Mucosa of stomach (tissue), 1 donor: ENCODE measurements around the gene CEP152.

Experiments
- H3K27me3 ChIP-seq: one replicate; pipeline ENCODE4 v1.7.0; 2013; ENCODE audit warnings: mild to moderate bottlenecking, low read length; ENCODE audit not compliant: control insufficient read depth, insufficient read depth
- H3K36me3 ChIP-seq: one replicate; pipeline ENCODE4 v1.7.0; 2013; ENCODE audit warnings: low read length; ENCODE audit not compliant: control insufficient read depth, insufficient read depth
- H3K4me1 ChIP-seq: one replicate; pipeline ENCODE4 v1.7.0; 2013; ENCODE audit warnings: mild to moderate bottlenecking, low read length; ENCODE audit not compliant: control insufficient read depth, insufficient read depth
- H3K4me3 ChIP-seq: one replicate; pipeline ENCODE4 v1.7.0; 2013; ENCODE audit warnings: low read length
- H3K9ac ChIP-seq: one replicate; pipeline ENCODE4 v1.7.0; 2013; ENCODE audit warnings: mild to moderate bottlenecking, low read length, moderate library complexity
- H3K9me3 ChIP-seq: one replicate; pipeline ENCODE4 v1.7.0; 2013; ENCODE audit warnings: mild to moderate bottlenecking, low read length, moderate library complexity; ENCODE audit not compliant: control insufficient read depth
- donor health status: Pancreatic carcinoma.

CEP152 gene

DNA sequence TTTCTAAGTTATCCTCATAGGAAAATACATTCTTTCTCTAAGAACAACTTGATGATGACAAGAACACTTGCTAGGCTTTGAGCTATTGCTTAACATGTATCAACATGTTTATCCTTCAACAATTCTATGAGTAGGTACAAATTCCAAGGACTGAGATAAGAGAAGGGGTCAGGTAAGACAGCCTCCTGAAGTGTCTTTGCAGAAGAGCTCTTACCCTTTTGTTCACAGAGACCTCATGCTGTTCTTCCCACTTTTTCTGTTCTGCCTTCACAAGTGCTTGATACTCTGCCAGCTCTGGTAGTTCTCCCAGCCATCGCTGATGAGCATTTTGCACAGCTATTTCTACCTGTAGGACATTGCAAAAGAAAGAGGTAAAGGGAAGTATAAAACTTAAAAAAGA is 50.9 kb downstream of the CEP152 start:
- Histone ChIP-seq H3K36me3 (peaks cover 4% of the 10 kb centered on the region), H3K27me3 (no peaks in the 10 kb centered on the region), H3K4me3 (no peak overlapping the region), H3K9me3 (no peaks in the 10 kb centered on the region), H3K9ac (no peak overlapping the region), H3K4me1 (no peaks in the 10 kb centered on the region)

DNA sequence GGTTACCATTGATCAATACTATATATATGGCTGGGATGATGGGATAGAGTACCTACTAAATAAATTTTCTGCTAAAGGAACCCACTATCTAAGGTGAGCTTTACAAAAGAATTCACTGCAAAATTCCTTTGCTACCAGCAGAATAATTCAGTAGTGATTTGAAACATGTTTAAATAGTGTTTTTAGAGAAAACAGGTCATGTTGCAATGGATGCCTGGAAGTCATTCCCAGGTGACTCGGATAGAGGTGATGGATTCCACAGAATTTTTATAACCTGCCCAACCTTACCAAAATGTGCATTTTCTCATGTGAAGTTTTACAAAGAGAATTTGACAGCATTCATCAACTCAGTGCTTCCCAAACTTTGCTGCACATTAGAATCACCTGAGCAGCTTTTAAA is 53.2 kb downstream of the CEP152 start:
- Histone ChIP-seq H3K4me3 (no peak overlapping the region), H3K36me3 (peaks cover 4% of the 10 kb centered on the region), H3K27me3 (no peaks in the 10 kb centered on the region)

DNA sequence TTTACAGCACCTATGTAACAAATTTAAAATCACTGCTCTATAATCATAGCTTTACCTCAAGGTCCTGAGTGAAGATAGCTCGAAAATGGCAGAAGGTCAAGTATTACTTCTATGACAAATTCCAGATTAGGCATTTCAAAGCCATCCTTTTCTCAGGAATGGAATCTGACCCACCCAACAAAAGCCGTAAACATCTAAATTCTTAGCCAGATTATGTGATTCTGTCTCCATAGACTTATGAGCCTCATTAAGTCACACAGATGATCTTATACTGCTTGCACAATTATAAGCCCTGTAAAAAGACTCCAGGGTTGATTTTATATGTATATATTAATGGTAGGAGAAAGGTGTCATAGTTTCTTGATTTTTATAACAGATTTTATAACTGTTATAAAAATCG is 56.9 kb downstream of the CEP152 start:
- H3K9ac ChIP-seq = no peak overlapping the region
- H3K4me1 ChIP-seq = no peaks in the 10 kb centered on the region
- no peak overlapping the region for H3K4me3 ChIP-seq
- no peaks in the 10 kb centered on the region for H3K9me3 ChIP-seq
- peaks cover 4% of the 10 kb centered on the region for H3K36me3 ChIP-seq
- no peaks in the 10 kb centered on the region for H3K27me3 ChIP-seq

More for the DNA sequence above, 53.2 kb downstream of the CEP152 start:
- Histone ChIP-seq H3K9me3 (no peaks in the 10 kb centered on the region), H3K4me1 (no peaks in the 10 kb centered on the region), H3K9ac (no peak overlapping the region)

DNA sequence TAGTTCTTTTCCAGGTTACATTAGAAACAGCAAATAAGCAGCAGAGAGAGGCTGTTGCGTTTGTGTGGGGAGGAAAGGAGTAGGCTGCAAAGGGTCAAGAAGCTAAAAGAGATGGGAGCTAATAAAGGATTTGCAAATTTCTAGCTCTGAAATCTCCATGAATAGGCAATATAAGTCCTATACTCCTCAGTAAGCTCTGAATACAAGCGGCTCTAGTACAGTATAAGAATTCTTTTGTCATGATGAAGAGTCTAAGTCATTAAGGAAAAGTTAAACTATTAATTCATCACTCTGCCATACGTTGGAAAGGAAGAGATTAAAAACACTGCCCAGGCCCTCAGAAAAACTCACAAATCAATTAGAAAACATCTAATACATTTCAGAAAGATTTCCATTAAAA is 59.3 kb downstream of the CEP152 start:
- Histone ChIP-seq H3K4me1 (no peaks in the 10 kb centered on the region), H3K27me3 (no peaks in the 10 kb centered on the region), H3K9me3 (no peaks in the 10 kb centered on the region), H3K36me3 (peaks cover 4% of the 10 kb centered on the region), H3K4me3 (no peak overlapping the region), H3K9ac (no peak overlapping the region)

DNA sequence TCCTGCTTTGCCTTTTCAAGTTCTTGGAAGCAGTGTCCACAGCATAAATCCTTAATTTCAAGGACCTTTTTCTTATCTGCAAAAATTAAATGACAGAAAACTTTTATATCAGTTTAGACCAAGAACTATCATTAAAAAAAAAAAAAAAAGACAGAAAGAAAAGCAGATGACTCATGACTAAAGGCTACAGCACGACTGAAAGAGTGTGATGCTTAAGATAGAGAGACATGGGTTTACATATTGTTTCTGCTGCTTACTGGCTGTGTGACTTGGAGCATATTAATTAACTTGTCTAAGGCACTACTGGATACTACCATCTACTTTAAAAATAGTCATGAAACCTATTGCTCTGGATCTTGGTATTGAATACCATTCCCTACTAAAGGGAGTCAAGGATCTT is 62.3 kb downstream of the CEP152 start:
- no peak overlapping the region for H3K4me3 ChIP-seq
- no peaks in the 10 kb centered on the region for H3K9me3 ChIP-seq
- H3K36me3 ChIP-seq = no peaks in the 10 kb centered on the region
- H3K4me1 ChIP-seq = no peaks in the 10 kb centered on the region
- no peaks in the 10 kb centered on the region for H3K27me3 ChIP-seq
- no peak overlapping the region for H3K9ac ChIP-seq

DNA sequence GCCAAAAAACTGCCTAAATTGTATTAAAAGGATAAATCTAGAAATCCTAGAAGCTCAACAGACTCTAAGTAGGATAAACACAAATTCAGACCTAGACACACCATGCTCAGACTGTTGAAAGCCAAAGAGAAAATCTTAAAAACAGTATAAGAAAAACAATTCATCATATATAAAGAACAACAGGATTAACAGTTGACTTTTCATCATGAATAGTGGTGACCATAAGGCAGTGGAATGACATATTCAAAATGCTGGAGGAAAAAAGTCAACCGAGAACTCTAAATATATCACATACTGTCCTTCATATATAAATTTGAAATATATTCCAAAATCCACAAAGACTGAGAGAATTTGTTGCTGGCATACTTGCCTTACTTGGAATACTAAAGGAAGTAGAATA is 77.3 kb downstream of the CEP152 start:
- H3K36me3 ChIP-seq = no peaks in the 10 kb centered on the region
- H3K4me1 ChIP-seq = no peaks in the 10 kb centered on the region
- no peaks in the 10 kb centered on the region for H3K9me3 ChIP-seq
- H3K27me3 ChIP-seq = no peaks in the 10 kb centered on the region
- no peak overlapping the region for H3K4me3 ChIP-seq
- no peak overlapping the region for H3K9ac ChIP-seq

DNA sequence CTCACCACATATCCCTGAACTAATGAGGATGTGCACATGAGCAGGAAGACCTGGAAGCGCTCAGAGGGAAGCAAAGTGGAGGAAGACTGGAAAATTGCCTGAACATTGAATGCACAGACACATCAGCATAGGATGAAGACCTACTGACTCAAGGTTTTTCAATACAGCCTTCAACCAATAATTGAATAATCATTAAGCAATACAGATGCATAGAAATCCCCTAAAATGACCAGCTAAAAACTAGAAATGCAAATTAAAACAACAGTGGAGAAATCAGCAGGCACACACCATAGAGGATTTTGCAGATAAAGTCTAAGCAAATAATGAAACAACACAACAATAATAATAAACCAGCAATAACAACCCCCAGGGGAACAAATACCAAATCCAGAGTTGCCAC is 80.4 kb downstream of the CEP152 start:
- Histone ChIP-seq H3K4me1 (no peaks in the 10 kb centered on the region), H3K9ac (no peak overlapping the region), H3K27me3 (no peaks in the 10 kb centered on the region), H3K36me3 (no peaks in the 10 kb centered on the region), H3K9me3 (no peaks in the 10 kb centered on the region), H3K4me3 (no peak overlapping the region)

DNA sequence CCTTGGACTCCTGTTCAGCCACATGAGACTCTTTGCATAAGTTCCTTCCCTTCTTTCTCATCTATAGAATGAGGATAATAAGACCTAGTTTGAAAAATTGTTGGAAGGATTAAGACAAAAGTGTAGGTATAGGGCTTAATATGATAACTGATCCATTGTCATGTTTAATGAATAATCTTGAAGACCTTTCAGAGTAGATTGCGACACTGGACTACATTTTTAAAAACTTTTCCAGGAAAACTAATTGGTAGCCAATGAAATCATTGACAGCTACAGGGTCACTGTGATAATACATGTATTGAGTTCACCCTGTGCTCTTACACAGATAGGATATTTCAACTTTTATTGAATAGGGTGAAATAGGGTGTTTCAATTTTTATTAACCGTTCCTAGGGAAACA is 86.9 kb downstream of the CEP152 start:
- Histone ChIP-seq H3K4me3 (no peak overlapping the region), H3K27me3 (no peaks in the 10 kb centered on the region)

DNA sequence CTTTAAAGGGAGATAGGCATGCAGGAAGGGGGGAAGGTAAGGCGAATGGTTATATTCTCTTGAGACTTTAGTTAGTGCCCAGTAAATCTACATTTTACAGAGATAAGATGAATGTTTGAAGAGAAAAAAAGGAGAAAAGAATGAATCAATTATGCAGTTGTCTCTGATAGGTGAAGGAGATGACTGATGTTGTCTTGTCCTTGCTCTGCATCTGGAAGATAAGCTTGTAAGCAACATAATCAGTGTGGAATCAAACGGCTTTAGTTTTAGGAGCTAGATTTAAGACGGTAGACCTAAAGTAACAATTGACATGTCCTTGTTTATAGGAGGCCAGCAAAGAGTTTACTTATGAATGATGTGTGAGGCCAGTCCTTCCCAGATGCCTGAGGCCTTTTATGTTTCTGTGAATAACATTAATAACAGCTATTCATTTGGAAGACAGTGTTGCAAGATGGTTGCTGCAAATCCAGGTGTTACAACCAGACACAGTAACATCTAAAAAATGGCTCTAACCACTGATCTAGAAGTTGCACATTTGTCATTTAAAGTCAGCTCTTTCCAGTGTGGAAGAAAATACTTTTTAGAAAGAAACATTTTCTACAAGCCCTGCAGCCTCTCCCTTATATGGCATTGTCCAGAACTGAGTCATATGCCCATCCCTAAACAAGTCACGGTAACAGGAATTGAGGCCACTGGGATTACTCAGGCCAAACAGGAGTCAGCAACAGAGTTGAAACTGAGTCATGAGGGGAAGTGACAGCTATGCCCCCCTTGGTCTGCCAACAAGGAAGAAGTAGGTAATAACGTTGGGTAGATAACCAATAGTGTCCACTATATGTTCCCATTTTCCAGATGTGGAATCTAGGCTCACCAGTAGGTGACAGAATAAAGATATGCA is 87.9 kb downstream of the CEP152 start:
- Histone ChIP-seq H3K4me1 (peaks cover 11% of the 10 kb centered on the region), H3K27me3 (no peaks in the 10 kb centered on the region), H3K9me3 (no peaks in the 10 kb centered on the region), H3K9ac (no peak overlapping the region), H3K36me3 (no peaks in the 10 kb centered on the region), H3K4me3 (no peak overlapping the region)

More for the DNA sequence above, 86.9 kb downstream of the CEP152 start:
- Histone ChIP-seq H3K9ac (no peak overlapping the region), H3K36me3 (no peaks in the 10 kb centered on the region), H3K9me3 (no peaks in the 10 kb centered on the region), H3K4me1 (peaks cover 10% of the 10 kb centered on the region)

DNA sequence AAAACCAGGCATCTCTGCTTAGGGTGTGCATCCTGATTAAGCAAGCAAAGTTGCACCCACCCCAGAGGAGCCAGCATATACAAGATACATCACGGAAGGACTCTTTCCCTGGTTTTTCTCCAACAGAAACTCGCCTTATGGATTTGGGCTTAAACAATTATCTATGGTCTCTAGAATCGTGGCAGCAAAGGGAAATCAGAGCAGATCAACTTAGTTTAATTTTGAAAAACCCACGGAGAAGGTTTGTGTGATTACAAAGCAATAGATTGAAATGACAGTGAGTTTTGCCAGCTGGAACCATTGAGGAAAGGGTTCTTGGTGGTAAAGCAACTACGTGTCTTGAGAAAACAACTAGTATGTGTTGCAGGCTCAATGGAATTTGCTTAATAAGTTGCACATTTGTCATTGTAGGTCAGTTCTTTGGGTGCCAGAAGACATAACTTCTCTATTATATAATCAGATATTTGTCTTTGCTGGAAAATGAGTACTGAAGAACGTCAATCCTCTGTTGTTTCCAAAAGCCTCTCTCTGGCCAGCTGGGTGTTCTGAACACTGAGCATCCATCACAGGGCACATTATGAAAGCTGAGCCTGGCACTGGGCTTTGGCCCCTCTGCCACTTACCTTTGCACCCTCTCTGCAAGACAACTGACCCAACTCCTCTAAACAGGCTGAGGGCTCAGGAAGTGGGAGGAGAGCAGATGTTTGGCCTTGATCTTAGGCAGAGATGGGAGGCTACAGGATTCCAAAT is 89.6 kb downstream of the CEP152 start:
- H3K36me3 ChIP-seq = no peaks in the 10 kb centered on the region
- H3K9ac ChIP-seq = no peak overlapping the region
- no peaks in the 10 kb centered on the region for H3K27me3 ChIP-seq
- peaks cover 2% of the 10 kb centered on the region for H3K9me3 ChIP-seq
- peaks cover 11% of the 10 kb centered on the region for H3K4me1 ChIP-seq
- no peak overlapping the region for H3K4me3 ChIP-seq

DNA sequence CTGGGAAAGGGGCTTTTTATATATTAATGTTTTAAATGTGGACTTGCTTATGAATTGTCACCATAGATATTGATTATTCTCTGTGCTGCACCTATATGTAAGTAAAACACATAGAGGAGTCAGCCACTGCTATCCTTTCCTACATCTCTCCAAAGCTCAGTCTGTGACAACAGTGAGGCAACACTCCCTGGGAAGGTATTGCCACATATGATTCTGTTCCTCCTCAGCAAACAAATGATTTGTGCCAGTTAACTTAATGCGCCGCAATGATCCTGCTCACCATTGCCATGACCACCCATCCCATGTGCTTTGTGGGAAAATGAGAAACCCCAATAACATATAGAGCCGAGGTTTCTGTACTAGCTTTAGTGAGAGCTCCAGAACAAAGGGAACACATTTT is 90.2 kb downstream of the CEP152 start:
- H3K36me3 ChIP-seq = no peaks in the 10 kb centered on the region
- no peak overlapping the region for H3K4me3 ChIP-seq
- H3K9me3 ChIP-seq = peaks cover 5% of the 10 kb centered on the region
- H3K27me3 ChIP-seq = no peaks in the 10 kb centered on the region
- H3K4me1 ChIP-seq = peaks cover 11% of the 10 kb centered on the region
- H3K9ac ChIP-seq = no peak overlapping the region

DNA sequence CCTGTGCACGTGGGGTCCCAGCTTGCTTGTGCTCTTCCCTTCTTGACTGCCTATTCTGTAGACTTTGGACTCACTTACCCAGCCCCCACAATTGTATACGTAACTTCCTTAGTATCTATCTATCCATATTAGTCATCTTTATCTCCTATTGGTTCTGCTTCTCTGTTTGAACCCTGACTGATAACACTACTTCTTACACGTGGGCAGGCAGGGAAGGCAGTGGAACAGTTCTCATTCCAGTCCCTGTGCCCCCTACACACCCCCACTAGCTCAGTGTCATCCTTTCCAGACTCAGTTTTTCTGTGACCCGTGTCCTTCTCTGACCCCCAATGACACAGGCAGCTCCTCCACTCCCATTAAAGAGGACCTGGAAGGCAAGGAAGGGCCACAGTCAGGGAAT is 91.2 kb downstream of the CEP152 start:
- no peak overlapping the region for H3K9ac ChIP-seq
- H3K4me3 ChIP-seq = no peak overlapping the region
- H3K36me3 ChIP-seq = no peaks in the 10 kb centered on the region
- peaks cover 5% of the 10 kb centered on the region for H3K9me3 ChIP-seq
- H3K27me3 ChIP-seq = no peaks in the 10 kb centered on the region
- H3K4me1 ChIP-seq = peaks cover 11% of the 10 kb centered on the region
